HepG2 (cell line): ENCODE results near the gene TFDP1. TPM values are rescaled to one million over a fixed set of nuclear protein-coding genes. Genes with fewer than 3 reads are reported as not detected.

Source experiments
- ATAC-seq: fragments of 200-7000 bp; cut with Tn5 transposase; 3 replicates; pipeline ENCODE4 v1.9.1; 2020; ENCODE audit warnings: mild to moderate bottlenecking, moderate library complexity
- BruUV-seq: library from RNA; stranded (reverse); fragments of 400-500 nt; replicated peaks from 2 replicates; lab custom pipeline; 2021; lab: Mats Ljungman, UMichigan
- CTCF ChIA-PET: fragments of 300-600 bp; formaldehyde crosslinking; extraction: SDS; loops from one replicate; lab custom pipeline; 2021; ENCODE audit warnings: low total read pairs, inconsistent platforms, low intra/inter-chr PET ratio; lab: Yijun Ruan, JAX
- POLR2A ChIA-PET: fragments of 350-600 bp; sonication (Branson Sonifier 250); formaldehyde crosslinking; loops from one replicate; lab custom pipeline; 2020; ENCODE audit warnings: antibody characterized with exemption, inconsistent platforms; lab: Yijun Ruan, JAX
- DNase-seq: peaks from one replicate; pipeline ENCODE4 v3.0.0-alpha.2; 2015; ENCODE audit warnings: low spot score
- FAIRE-seq: peaks from 3 replicates; lab custom pipeline; 2011; peaks lifted over from hg19 to GRCh38; lab: Jason Lieb, UNC
- H2AFZ ChIP-seq: one replicate; pipeline ENCODE4 v1.6.1; 2011; ENCODE audit warnings: low read length, inconsistent platforms
- H3K27ac ChIP-seq: fragments of 300-600 bp; 3 replicates; pipeline ENCODE4 v1.8.0; 2011; ENCODE audit warnings: mixed run types, mild to moderate bottlenecking, mixed read lengths, low read length, inconsistent platforms; ENCODE audit not compliant: insufficient read depth; ENCODE audit errors: extremely low read length
- H3K27me3 ChIP-seq, 2 experiments: fragments of 200-600 bp in 1 of 2; 2 replicates in 1 of 2; 3 replicates in 1 of 2; pipeline versions ENCODE4 v1.6.0 to v1.8.0; 2011; ENCODE audit warnings: low read length in 2 of 2, mild to moderate bottlenecking in 2 of 2, moderate library complexity in 2 of 2, inconsistent platforms in 1 of 2; ENCODE audit not compliant: insufficient read depth in 2 of 2, control insufficient read depth in 1 of 2
- H3K36me3 ChIP-seq, 2 experiments: fragments of 200-600 bp in 1 of 2; replicated peaks in 1 of 2; 2 replicates in 1 of 2; 3 replicates in 1 of 2; pipeline versions ENCODE4 v1.5.1 to v1.8.0; 2011; ENCODE audit warnings: low read length in 2 of 2, inconsistent platforms in 1 of 2; ENCODE audit not compliant: insufficient read depth in 2 of 2, control insufficient read depth in 1 of 2
- H3K4me1 ChIP-seq: 2 replicates; pipeline ENCODE4 v1.5.1; 2012; ENCODE audit warnings: low read length, inconsistent platforms; ENCODE audit not compliant: insufficient read depth
- H3K4me2 ChIP-seq: 2 replicates; pipeline ENCODE4 v1.6.0; 2011; ENCODE audit warnings: low read depth, low read length, inconsistent platforms
- H3K4me3 ChIP-seq, 3 experiments: fragments of 200-600 bp in 1 of 3; sonication (generic), shearing (Covaris generic) in 1 of 3; replicated peaks in 1 of 3; 2 replicates each; pipeline ENCODE4 v1.5.1; 2011 to 2016; ENCODE audit warnings: low read length in 3 of 3, inconsistent platforms in 2 of 3, low read depth in 2 of 3, mild to moderate bottlenecking in 2 of 3, control low read depth in 1 of 3, mixed read lengths in 1 of 3; ENCODE audit not compliant: insufficient read depth in 1 of 3
- H3K79me2 ChIP-seq: one replicate; pipeline ENCODE4 v1.6.1; 2011; ENCODE audit warnings: low read length, inconsistent platforms; ENCODE audit not compliant: insufficient read depth
- H3K9ac ChIP-seq: 2 replicates; pipeline ENCODE4 v1.6.0; 2011; ENCODE audit warnings: mild to moderate bottlenecking, low read depth, low read length, inconsistent platforms; ENCODE audit not compliant: insufficient read depth
- H3K9me3 ChIP-seq: 2 replicates; pipeline ENCODE4 v1.5.1; 2012; ENCODE audit warnings: mild to moderate bottlenecking, low read length
- H4K20me1 ChIP-seq: 2 replicates; pipeline ENCODE4 v1.6.0; 2011; ENCODE audit warnings: inconsistent platforms, mild to moderate bottlenecking, low read length, moderate library complexity; ENCODE audit not compliant: insufficient read depth
- CENPT ChIP-seq: sonication (generic); formaldehyde crosslinking; IDR thresholded peaks from 2 replicates; pipeline ENCODE4 v1.8.0; 2022; ENCODE audit warnings: low read depth, mild to moderate bottlenecking, moderate library complexity, missing genetic modification reagents
- ERF ChIP-seq: IDR thresholded peaks from 2 replicates; pipeline ENCODE4 v1.6.1; 2018; ENCODE audit warnings: missing biosample characterization, missing genetic modification reagents
- ETV5 ChIP-seq: IDR thresholded peaks from 2 replicates; pipeline ENCODE4 v1.6.1; 2018; ENCODE audit warnings: missing biosample characterization, missing genetic modification reagents, inconsistent platforms, borderline replicate concordance
- HOXD1 ChIP-seq: sonication (generic); formaldehyde crosslinking; IDR thresholded peaks from 2 replicates; pipeline ENCODE4 v1.5.0; 2020; ENCODE audit warnings: missing genetic modification reagents
- NFYB ChIP-seq: sonication (generic); formaldehyde crosslinking; IDR thresholded peaks from 2 replicates; pipeline ENCODE4 v1.4.0; 2020; ENCODE audit warnings: missing genetic modification reagents
- ONECUT2 ChIP-seq: sonication (generic); formaldehyde crosslinking; IDR thresholded peaks from 2 replicates; pipeline ENCODE4 v1.4.0; 2020; ENCODE audit warnings: missing genetic modification reagents
- PHB2 ChIP-seq: fragments of 450-650 bp; IDR thresholded peaks from 2 replicates; pipeline ENCODE4 v1.6.1; 2018; ENCODE audit not compliant: partially characterized antibody
- PHF20 ChIP-seq: sonication (generic); formaldehyde crosslinking; IDR thresholded peaks from 2 replicates; pipeline ENCODE4 v1.5.0; 2020; ENCODE audit warnings: mild to moderate bottlenecking, missing genetic modification reagents
- RORA ChIP-seq: sonication (generic); formaldehyde crosslinking; IDR thresholded peaks from 2 replicates; pipeline ENCODE4 v1.5.0; 2020; ENCODE audit warnings: mild to moderate bottlenecking, missing genetic modification reagents, moderate library complexity
- TEAD3 ChIP-seq: optimal IDR thresholded peaks from 2 replicates; pipeline ENCODE3; 2016; ENCODE audit warnings: borderline replicate concordance
- WIZ ChIP-seq: sonication (generic); formaldehyde crosslinking; IDR thresholded peaks from 2 replicates; pipeline ENCODE4 v1.5.1; 2020; ENCODE audit warnings: mild to moderate bottlenecking, missing genetic modification reagents
- ZNF446 ChIP-seq: sonication (generic); formaldehyde crosslinking; IDR thresholded peaks from 2 replicates; pipeline ENCODE4 v1.5.0; 2020; ENCODE audit warnings: mild to moderate bottlenecking, missing genetic modification reagents
- WGBS: methylation state at CpG from one replicate; pipeline ENCODE4 v1.1.6; 2017; ENCODE audit warnings: low lambda C conversion rate; 5-methylcytosine and 5-hydroxymethylcytosine counted together
- in situ Hi-C: cut with HindIII; loops from 2 replicates; pipeline ENCODE4 v1.10.0; 2017; ENCODE audit warnings: low pct_unique_long_range_greater_than_20kb; ENCODE audit not compliant: extremely low pct_ligation_motif_present
- intact Hi-C: fragments of 100-400 bp; cut with micrococcal nuclease; formaldehyde crosslinking; loops from one replicate; pipeline ENCODE4 v1.10.0; 2022; ENCODE audit not compliant: unreplicated experiment
- polyA plus RNA-seq, 8 experiments: library from polyadenylated mRNA; depleted of rRNA in 3 of 8; stranded (reverse) in 7 of 8; unstranded in 1 of 8; fragments of >200 nt; fragmentation: Illumina TruSeq in 4 of 8; extraction: Trizol in 4 of 8; gene quantifications; 2 replicates each; pipeline versions ENCODE4 v1.2.1 to v1.2.3, GENCODE V29; 2011 to 2016; ENCODE audit warnings: low read depth in 4 of 8, missing spikeins in 1 of 8, mixed read lengths in 1 of 8; ENCODE audit not compliant: insufficient read depth in 1 of 8
- total RNA-seq, 5 experiments: library from RNA; depleted of rRNA; stranded (reverse); fragments of >200 nt; fragmentation: Illumina TruSeq; extraction: Trizol; gene quantifications; 2 replicates each; pipeline ENCODE4 v1.2.3, GENCODE V29; 2016; ENCODE audit warnings: low read depth in 1 of 5
- TF ChIP-seq, protein P1 (sequence below): sonication (generic); formaldehyde crosslinking; IDR thresholded peaks from 2 replicates; pipeline ENCODE4 v1.4.0; 2020; ENCODE audit warnings: missing genetic modification reagents, borderline replicate concordance
- TF ChIP-seq, protein P2 (sequence below): sonication (generic); formaldehyde crosslinking; IDR thresholded peaks from 2 replicates; pipeline ENCODE4; 2020; ENCODE audit warnings: missing genetic modification reagents, mild to moderate bottlenecking, borderline replicate concordance
- TF ChIP-seq, protein P3 (sequence below), 2 experiments: fragments of 450-650 bp in 1 of 2; sonication (generic) in 1 of 2; formaldehyde crosslinking; IDR thresholded peaks; 2 replicates each; pipeline versions ENCODE4 v1.5.0 to v1.8.0; 2020 to 2022; ENCODE audit warnings: mild to moderate bottlenecking in 1 of 2, missing genetic modification reagents in 1 of 2

The TFDP1 gene
- total and polyA plus RNA-seq, 2 of the 13 experiments (the other 11 are each of a cell fraction or from before 2014, with no cell fraction given) = 38.0 to 84.2 TPM

DNA sequence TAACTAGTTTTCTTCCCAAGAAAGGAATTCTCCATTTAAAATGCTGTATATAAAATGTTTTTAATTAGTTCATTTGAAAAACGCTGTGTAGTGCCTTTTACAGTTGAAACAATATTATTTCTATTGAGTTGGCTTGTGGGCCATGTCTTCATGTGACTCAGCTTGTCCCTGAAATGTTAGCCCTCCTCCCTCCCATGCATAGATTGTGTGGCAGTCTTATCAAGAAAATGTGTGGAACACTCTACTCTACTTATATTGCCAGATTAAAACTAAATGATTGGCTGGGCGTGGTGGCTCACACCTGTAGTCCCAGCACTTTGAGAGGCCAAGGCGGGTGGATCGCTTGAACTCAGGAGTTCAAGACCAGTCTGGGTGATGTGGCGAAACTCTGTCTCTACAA is 33.4 kb downstream of the TFDP1 start:
- Histone ChIP-seq H3K9ac (no peak overlapping the region), H3K27me3 (no peaks in the 10 kb centered on the region), H3K79me2 (peaks cover 41% of the 10 kb centered on the region), H3K9me3 (no peaks in the 10 kb centered on the region), H3K4me1 (peaks cover 16% of the 10 kb centered on the region), H4K20me1 (peaks cover 3% of the 10 kb centered on the region; the same call in 1 of the 2 replicates), H3K36me3 (peaks cover 8 to 42% of the 10 kb centered on the region in 2 experiments), H3K4me3 (no peak overlapping the region), H3K4me2 (no peak overlapping the region), H3K27ac (no peak overlapping the region), H2AFZ (no peak overlapping the region)
- ChIA-PET POLR2A (no interaction called here), CTCF (no interaction called here)
- TF ChIP-seq PHF20 (CRISPR knock-in tag) (no peak), ETV5 (no peak), RORA (CRISPR knock-in tag) (no peak), TEAD3 (no peak), NFYB (CRISPR knock-in tag) (no peak)
- TF ChIP-seq, protein P1, sequence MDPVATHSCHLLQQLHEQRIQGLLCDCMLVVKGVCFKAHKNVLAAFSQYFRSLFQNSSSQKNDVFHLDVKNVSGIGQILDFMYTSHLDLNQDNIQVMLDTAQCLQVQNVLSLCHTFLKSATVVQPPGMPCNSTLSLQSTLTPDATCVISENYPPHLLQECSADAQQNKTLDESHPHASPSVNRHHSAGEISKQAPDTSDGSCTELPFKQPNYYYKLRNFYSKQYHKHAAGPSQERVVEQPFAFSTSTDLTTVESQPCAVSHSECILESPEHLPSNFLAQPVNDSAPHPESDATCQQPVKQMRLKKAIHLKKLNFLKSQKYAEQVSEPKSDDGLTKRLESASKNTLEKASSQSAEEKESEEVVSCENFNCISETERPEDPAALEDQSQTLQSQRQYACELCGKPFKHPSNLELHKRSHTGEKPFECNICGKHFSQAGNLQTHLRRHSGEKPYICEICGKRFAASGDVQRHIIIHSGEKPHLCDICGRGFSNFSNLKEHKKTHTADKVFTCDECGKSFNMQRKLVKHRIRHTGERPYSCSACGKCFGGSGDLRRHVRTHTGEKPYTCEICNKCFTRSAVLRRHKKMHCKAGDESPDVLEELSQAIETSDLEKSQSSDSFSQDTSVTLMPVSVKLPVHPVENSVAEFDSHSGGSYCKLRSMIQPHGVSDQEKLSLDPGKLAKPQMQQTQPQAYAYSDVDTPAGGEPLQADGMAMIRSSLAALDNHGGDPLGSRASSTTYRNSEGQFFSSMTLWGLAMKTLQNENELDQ (CRISPR knock-in tag) = no peak
- no TSS peak for BruUV-seq
- FAIRE-seq = no peak
- DNase-seq = no peak
- ATAC-seq = no peak
- WGBS = 96% methylated on average over 5 of the region's 5 CpGs
- in situ Hi-C loops = no loop called here
- intact Hi-C loops = no loop called here

DNA sequence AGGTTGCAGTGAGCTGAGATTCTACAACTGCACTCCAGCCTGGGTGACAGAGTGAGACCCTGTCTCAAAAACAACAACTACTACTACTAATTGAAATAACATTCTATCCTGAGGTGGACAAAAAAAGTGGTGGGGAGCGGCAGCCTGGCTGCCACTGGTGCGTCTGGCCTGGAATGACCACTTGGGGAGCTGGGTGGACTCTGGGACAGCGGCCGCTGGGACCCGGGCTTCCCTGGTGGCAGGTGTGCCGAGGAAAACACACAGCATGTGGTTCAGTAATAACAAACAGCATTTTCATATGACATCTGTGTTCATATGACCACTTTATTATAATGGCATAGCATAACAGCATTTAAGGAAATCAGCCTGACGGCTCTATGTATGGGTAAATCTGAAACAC is 33.9 kb downstream of the TFDP1 start:
- Histone ChIP-seq H3K4me1 (peaks cover 16% of the 10 kb centered on the region), H3K27ac (no peak overlapping the region), H3K79me2 (peaks cover 38% of the 10 kb centered on the region), H4K20me1 (peaks cover 3% of the 10 kb centered on the region; the same call in 1 of the 2 replicates), H3K36me3 (peaks cover 8 to 45% of the 10 kb centered on the region in 2 experiments), H3K4me3 (no peak overlapping the region), H3K9me3 (no peaks in the 10 kb centered on the region), H3K9ac (no peak overlapping the region), H3K4me2 (no peak overlapping the region), H3K27me3 (no peaks in the 10 kb centered on the region), H2AFZ (no peak overlapping the region)
- no peak for DNase-seq
- intact Hi-C loops (no loop called here), in situ Hi-C loops (no loop called here)
- ATAC-seq = no peak
- POLR2A ChIA-PET = no interaction called here
- CTCF ChIA-PET = no interaction called here
- FAIRE-seq = no peak
- no TSS peak for BruUV-seq
- WGBS = 98% methylated on average over 6 of the region's 7 CpGs
- TF ChIP-seq ZNF446 (CRISPR knock-in tag) (no peak), ERF (CRISPR knock-in tag) (no peak), ONECUT2 (CRISPR knock-in tag) (no peak), CENPT (no peak), PHB2 (no peak), HOXD1 (CRISPR knock-in tag) (no peak), WIZ (CRISPR knock-in tag) (no peak)
- TF ChIP-seq, protein P2, sequence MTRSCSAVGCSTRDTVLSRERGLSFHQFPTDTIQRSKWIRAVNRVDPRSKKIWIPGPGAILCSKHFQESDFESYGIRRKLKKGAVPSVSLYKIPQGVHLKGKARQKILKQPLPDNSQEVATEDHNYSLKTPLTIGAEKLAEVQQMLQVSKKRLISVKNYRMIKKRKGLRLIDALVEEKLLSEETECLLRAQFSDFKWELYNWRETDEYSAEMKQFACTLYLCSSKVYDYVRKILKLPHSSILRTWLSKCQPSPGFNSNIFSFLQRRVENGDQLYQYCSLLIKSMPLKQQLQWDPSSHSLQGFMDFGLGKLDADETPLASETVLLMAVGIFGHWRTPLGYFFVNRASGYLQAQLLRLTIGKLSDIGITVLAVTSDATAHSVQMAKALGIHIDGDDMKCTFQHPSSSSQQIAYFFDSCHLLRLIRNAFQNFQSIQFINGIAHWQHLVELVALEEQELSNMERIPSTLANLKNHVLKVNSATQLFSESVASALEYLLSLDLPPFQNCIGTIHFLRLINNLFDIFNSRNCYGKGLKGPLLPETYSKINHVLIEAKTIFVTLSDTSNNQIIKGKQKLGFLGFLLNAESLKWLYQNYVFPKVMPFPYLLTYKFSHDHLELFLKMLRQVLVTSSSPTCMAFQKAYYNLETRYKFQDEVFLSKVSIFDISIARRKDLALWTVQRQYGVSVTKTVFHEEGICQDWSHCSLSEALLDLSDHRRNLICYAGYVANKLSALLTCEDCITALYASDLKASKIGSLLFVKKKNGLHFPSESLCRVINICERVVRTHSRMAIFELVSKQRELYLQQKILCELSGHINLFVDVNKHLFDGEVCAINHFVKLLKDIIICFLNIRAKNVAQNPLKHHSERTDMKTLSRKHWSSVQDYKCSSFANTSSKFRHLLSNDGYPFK = no peak
- TF ChIP-seq, protein P3, sequence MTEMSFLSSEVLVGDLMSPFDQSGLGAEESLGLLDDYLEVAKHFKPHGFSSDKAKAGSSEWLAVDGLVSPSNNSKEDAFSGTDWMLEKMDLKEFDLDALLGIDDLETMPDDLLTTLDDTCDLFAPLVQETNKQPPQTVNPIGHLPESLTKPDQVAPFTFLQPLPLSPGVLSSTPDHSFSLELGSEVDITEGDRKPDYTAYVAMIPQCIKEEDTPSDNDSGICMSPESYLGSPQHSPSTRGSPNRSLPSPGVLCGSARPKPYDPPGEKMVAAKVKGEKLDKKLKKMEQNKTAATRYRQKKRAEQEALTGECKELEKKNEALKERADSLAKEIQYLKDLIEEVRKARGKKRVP (CRISPR knock-in tag; IDR thresholded peaks at IDR 0.05) = no peak
